Fibroblast of lung (primary cell): ENCODE results near the gene EXOC6B.

Source experiments
- EZH2 ChIP-seq: IDR thresholded peaks from 2 replicates; pipeline ENCODE4 v1.5.1; 2012; ENCODE audit warnings: low read length, control low read depth, mild to moderate bottlenecking; ENCODE audit errors: missing control alignments
- TF ChIP-seq, protein P1 (sequence below), 2 donors: IDR thresholded peaks in 1 of 2; conservative IDR thresholded peaks in 1 of 2; 1 replicate in 1 of 2; 2 replicates in 1 of 2; pipeline ENCODE4 v1.5.1; 2011 to 2012; ENCODE audit warnings: low read length in 2 of 2, control low read depth in 1 of 2, inconsistent platforms in 1 of 2, low read depth in 1 of 2, mild to moderate bottlenecking in 1 of 2

DNA sequence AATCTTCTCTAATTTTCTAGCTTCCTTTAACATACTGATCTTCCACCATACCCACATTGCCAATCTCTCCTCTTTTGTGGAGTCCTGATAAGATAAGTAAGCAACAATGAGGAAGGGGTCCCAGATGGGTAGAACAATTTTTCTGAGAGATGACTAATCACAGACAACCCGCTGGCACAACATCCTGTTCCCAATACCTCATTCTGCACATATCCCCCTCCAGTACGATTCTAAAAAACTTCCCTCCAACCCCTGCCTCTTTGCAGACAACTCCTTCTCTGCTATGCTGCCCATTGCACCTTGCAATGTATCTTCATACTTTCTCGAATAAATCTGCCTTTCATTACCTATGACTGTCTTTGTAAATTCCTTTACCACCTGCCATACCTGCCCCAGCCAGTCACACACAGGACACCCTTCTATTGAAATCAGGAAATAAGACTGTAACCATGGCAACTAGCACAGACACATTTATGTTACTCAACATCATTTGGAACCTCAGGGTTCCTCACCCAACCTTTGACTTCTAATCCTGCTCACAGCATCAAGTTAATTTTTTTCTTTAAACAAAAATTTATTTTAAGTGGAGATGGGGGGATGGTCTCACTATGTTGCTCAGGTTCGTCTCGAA, 7.4 kb upstream of the EXOC6B start:
- TF ChIP-seq, protein P1, sequence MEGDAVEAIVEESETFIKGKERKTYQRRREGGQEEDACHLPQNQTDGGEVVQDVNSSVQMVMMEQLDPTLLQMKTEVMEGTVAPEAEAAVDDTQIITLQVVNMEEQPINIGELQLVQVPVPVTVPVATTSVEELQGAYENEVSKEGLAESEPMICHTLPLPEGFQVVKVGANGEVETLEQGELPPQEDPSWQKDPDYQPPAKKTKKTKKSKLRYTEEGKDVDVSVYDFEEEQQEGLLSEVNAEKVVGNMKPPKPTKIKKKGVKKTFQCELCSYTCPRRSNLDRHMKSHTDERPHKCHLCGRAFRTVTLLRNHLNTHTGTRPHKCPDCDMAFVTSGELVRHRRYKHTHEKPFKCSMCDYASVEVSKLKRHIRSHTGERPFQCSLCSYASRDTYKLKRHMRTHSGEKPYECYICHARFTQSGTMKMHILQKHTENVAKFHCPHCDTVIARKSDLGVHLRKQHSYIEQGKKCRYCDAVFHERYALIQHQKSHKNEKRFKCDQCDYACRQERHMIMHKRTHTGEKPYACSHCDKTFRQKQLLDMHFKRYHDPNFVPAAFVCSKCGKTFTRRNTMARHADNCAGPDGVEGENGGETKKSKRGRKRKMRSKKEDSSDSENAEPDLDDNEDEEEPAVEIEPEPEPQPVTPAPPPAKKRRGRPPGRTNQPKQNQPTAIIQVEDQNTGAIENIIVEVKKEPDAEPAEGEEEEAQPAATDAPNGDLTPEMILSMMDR (conservative IDR thresholded peaks at IDR 0.05 in 1 of 2, IDR thresholded peaks at IDR 0.05 in 1 of 2; ENCODE audit: low read depth in 1 of 2, low read length in 2 of 2), result no peak
- TF ChIP-seq EZH2, result no peak
